ENCODE data around the gene SYT17.

The SYT17 gene

GRCh38 chr16:19164285-19164684 lies 3.8 kb upstream of the SYT17 start:
- TF ChIP-seq CTCF (IDR thresholded peaks at IDR 0.05), result no peak
- DNase-seq (ENCODE audit: low spot score), result no peak
- H3K27ac ChIP-seq, result no peak overlapping the region
- no peak overlapping the region for H3K4me3 ChIP-seq

- H3K27ac ChIP-seq, result no peak overlapping the region
- H3K4me3 ChIP-seq, result no peak overlapping the region
- TF ChIP-seq CTCF (IDR thresholded peaks at IDR 0.05), result no peak
Measured at GRCh38 chr16:19165101-19165500, 2.9 kb upstream of the SYT17 start.

GRCh38 chr16:19166500-19166899 lies 1.5 kb upstream of the SYT17 start:
- DNase-seq (ENCODE audit: low spot score), result no peak
- H3K27ac ChIP-seq, result no peak overlapping the region
- H3K4me3 ChIP-seq, result no peak overlapping the region
- TF ChIP-seq CTCF (IDR thresholded peaks at IDR 0.05), result no peak

More at GRCh38 chr16:19165101-19165500, 2.9 kb upstream of the SYT17 start:
- no peak for DNase-seq (ENCODE audit: low spot score)

- no peak for DNase-seq (ENCODE audit: low spot score)
- H3K4me3 ChIP-seq, result peak overlapping the region; percentile 73
- TF ChIP-seq CTCF (IDR thresholded peaks at IDR 0.05), result no peak
- H3K27ac ChIP-seq, result peak overlapping the region in 1 of 2 donors; percentile 30
Measured at GRCh38 chr16:19168371-19169081, 486 bp downstream of the SYT17 start.

- TF ChIP-seq CTCF (IDR thresholded peaks at IDR 0.05), result no peak
- DNase-seq (ENCODE audit: low spot score), result no peak
- peak overlapping the region; percentile 73 for H3K4me3 ChIP-seq
- no peak overlapping the region for H3K27ac ChIP-seq
Measured at GRCh38 chr16:19169082-19169639, 1.1 kb downstream of the SYT17 start.

- Histone ChIP-seq H3K4me3 (no peak overlapping the region), H3K27ac (no peak overlapping the region)
- TF ChIP-seq CTCF (IDR thresholded peaks at IDR 0.05), result no peak
- no peak for DNase-seq (ENCODE audit: low spot score)
Measured at GRCh38 chr16:19170043-19170655, 2.1 kb downstream of the SYT17 start.

Measured in coronary artery (tissue), 2 donors.